Fibroblast of lung (primary cell): ENCODE measurements around the gene C3. TPM values are rescaled to one million over a fixed set of nuclear protein-coding genes. Genes with fewer than 3 reads are reported as not detected.

ENCODE experiments used
- DNase-seq, 2 donors: peaks; one replicate each; pipeline versions ENCODE4 v3.0.0 to v3.0.0-alpha.2; 2010; ENCODE audit warnings: low read depth in 2 of 2
- H2AFZ ChIP-seq: 2 replicates; pipeline ENCODE4 v1.5.1; 2012; ENCODE audit warnings: low read length, control low read depth, inconsistent platforms
- H3K27ac ChIP-seq: 2 replicates; pipeline ENCODE4 v1.5.1; 2011; ENCODE audit warnings: low read length, control low read depth; ENCODE audit not compliant: insufficient read depth
- H3K27me3 ChIP-seq: 2 replicates; pipeline ENCODE4 v1.5.1; 2011; ENCODE audit warnings: mild to moderate bottlenecking, low read length; ENCODE audit not compliant: control insufficient read depth, insufficient read depth
- H3K36me3 ChIP-seq: 2 replicates; pipeline ENCODE4 v1.5.1; 2011; ENCODE audit warnings: low read length; ENCODE audit not compliant: control insufficient read depth, insufficient read depth
- H3K4me1 ChIP-seq: 2 replicates; pipeline ENCODE4 v1.5.1; 2011; ENCODE audit warnings: low read length; ENCODE audit not compliant: control insufficient read depth, insufficient read depth; ENCODE audit errors: extremely low read depth
- H3K4me2 ChIP-seq: 2 replicates; pipeline ENCODE4 v1.5.1; 2011; ENCODE audit warnings: low read length, control low read depth; ENCODE audit not compliant: insufficient read depth; ENCODE audit errors: extremely low read depth
- H3K4me3 ChIP-seq, 4 experiments: fragments of 200-600 bp in 1 of 4; sonication (generic) in 1 of 4; replicated peaks in 1 of 4; 2 replicates each; pipeline ENCODE4 v1.5.1; 2011 to 2016; ENCODE audit warnings: low read length in 4 of 4, low read depth in 3 of 4, mild to moderate bottlenecking in 3 of 4, control low read depth in 2 of 4, inconsistent platforms in 1 of 4, mixed read lengths in 1 of 4; ENCODE audit not compliant: insufficient read depth in 1 of 4; ENCODE audit errors: control extremely low read depth in 1 of 4
- H3K79me2 ChIP-seq: 2 replicates; pipeline ENCODE4 v1.5.1; 2012; ENCODE audit warnings: mild to moderate bottlenecking, low read length, inconsistent platforms; ENCODE audit not compliant: control insufficient read depth, insufficient read depth
- H3K9ac ChIP-seq: 2 replicates; pipeline ENCODE4 v1.5.1; 2011; ENCODE audit warnings: mild to moderate bottlenecking, low read length, control low read depth; ENCODE audit not compliant: insufficient read depth
- H3K9me3 ChIP-seq: 2 replicates; pipeline ENCODE4 v1.5.1; 2012; ENCODE audit warnings: low read depth, low read length; ENCODE audit not compliant: control insufficient read depth, insufficient read depth
- H4K20me1 ChIP-seq: 2 replicates; pipeline ENCODE4 v1.5.1; 2011; ENCODE audit warnings: low read length; ENCODE audit not compliant: control insufficient read depth, insufficient read depth; ENCODE audit errors: extremely low read depth
- EZH2 ChIP-seq: IDR thresholded peaks from 2 replicates; pipeline ENCODE4 v1.5.1; 2012; ENCODE audit warnings: low read length, control low read depth, mild to moderate bottlenecking; ENCODE audit errors: missing control alignments
- polyA plus RNA-seq, 2 donors: library from polyadenylated mRNA; depleted of rRNA in 1 of 2; stranded (reverse) in 1 of 2; unstranded in 1 of 2; fragments of >200 nt; gene quantifications; 2 replicates each; pipeline ENCODE4 v1.2.1, GENCODE V29; 2011 to 2012; ENCODE audit warnings: missing spikeins in 1 of 2
- total RNA-seq: library from RNA; depleted of rRNA; stranded (reverse); fragments of >200 nt; gene quantifications from 2 replicates; pipeline ENCODE4 v1.2.1, GENCODE V29; 2014
- TF ChIP-seq, protein P1 (sequence below), 2 donors: IDR thresholded peaks in 1 of 2; conservative IDR thresholded peaks in 1 of 2; 1 replicate in 1 of 2; 2 replicates in 1 of 2; pipeline ENCODE4 v1.5.1; 2011 to 2012; ENCODE audit warnings: low read length in 2 of 2, control low read depth in 1 of 2, inconsistent platforms in 1 of 2, low read depth in 1 of 2, mild to moderate bottlenecking in 1 of 2

The C3 gene
- total and polyA plus RNA-seq, 2 donors (not counting 1 experiment from before 2014, with no cell fraction given), result 1.2 to 2.5 TPM

DNA sequence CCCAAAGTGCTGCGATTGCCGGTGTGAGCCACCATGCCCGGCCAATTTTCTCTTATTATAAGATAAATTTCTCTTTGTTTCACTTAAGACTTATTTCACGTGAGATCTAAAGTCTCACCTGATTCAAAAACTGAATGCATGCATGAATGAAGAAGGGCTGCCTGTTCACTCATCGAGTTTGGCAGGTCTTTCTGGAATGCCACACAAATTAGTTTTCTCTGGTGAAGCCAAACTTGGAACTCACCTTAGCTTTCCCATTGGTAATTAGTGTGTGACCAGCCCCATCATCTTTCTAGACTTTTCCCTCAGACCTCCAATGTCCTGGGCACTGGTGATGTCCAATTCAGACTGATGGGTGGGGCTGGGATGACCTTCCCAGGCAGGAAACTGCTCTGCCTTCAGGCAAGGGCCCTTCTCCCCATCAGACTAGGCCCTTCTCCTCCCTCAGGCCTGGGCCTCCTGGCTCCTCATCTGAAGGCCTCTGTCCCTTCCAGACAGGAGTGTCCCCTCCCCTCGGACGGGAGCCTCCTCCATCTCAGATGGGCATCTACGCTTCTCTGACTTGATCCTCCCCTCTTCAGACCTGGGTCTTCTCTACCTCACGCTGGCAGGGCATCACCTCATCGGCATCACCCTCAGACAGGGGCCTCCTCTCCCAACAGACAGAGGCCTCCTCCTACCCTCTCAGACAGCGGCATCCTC is 14.4 kb downstream of the C3 start:
- Histone ChIP-seq H3K4me3 (no peak overlapping the region), H4K20me1 (no peaks in the 10 kb centered on the region), H3K9ac (no peak overlapping the region), H3K36me3 (no peaks in the 10 kb centered on the region), H2AFZ (no peak overlapping the region), H3K27me3 (no peaks in the 10 kb centered on the region), H3K9me3 (no peaks in the 10 kb centered on the region), H3K79me2 (no peaks in the 10 kb centered on the region), H3K27ac (no peak overlapping the region), H3K4me1 (no peaks in the 10 kb centered on the region), H3K4me2 (no peak overlapping the region)
- TF ChIP-seq, protein P1, sequence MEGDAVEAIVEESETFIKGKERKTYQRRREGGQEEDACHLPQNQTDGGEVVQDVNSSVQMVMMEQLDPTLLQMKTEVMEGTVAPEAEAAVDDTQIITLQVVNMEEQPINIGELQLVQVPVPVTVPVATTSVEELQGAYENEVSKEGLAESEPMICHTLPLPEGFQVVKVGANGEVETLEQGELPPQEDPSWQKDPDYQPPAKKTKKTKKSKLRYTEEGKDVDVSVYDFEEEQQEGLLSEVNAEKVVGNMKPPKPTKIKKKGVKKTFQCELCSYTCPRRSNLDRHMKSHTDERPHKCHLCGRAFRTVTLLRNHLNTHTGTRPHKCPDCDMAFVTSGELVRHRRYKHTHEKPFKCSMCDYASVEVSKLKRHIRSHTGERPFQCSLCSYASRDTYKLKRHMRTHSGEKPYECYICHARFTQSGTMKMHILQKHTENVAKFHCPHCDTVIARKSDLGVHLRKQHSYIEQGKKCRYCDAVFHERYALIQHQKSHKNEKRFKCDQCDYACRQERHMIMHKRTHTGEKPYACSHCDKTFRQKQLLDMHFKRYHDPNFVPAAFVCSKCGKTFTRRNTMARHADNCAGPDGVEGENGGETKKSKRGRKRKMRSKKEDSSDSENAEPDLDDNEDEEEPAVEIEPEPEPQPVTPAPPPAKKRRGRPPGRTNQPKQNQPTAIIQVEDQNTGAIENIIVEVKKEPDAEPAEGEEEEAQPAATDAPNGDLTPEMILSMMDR (conservative IDR thresholded peaks at IDR 0.05 in 1 of 2, IDR thresholded peaks at IDR 0.05 in 1 of 2; ENCODE audit: low read depth in 1 of 2, low read length in 2 of 2), result no peak
- TF ChIP-seq EZH2, result no peak
- DNase-seq, result no peak

- H3K9ac ChIP-seq, result no peak overlapping the region
- H4K20me1 ChIP-seq, result no peaks in the 10 kb centered on the region
- no peaks in the 10 kb centered on the region for H3K9me3 ChIP-seq
- no peak overlapping the region for H3K4me2 ChIP-seq
- H3K27me3 ChIP-seq, result no peaks in the 10 kb centered on the region
- H3K79me2 ChIP-seq, result no peaks in the 10 kb centered on the region
- no peak for TF ChIP-seq EZH2
- TF ChIP-seq, protein P1 (conservative IDR thresholded peaks at IDR 0.05 in 1 of 2, IDR thresholded peaks at IDR 0.05 in 1 of 2; ENCODE audit: low read depth in 1 of 2, low read length in 2 of 2), result no peak
- no peak for DNase-seq
- no peaks in the 10 kb centered on the region for H3K36me3 ChIP-seq
- H3K4me1 ChIP-seq, result no peaks in the 10 kb centered on the region
- H3K27ac ChIP-seq, result no peak overlapping the region
- no peak overlapping the region for H2AFZ ChIP-seq
- H3K4me3 ChIP-seq, result no peak overlapping the region
These were observed 19.7 kb downstream of the C3 start for GRCh38 chr19:6700586-6701316.

- Histone ChIP-seq H3K4me2 (no peak overlapping the region), H3K27me3 (no peaks in the 10 kb centered on the region), H3K4me3 (no peak overlapping the region), H3K9me3 (no peaks in the 10 kb centered on the region), H2AFZ (no peak overlapping the region), H4K20me1 (no peaks in the 10 kb centered on the region), H3K4me1 (no peaks in the 10 kb centered on the region), H3K36me3 (no peaks in the 10 kb centered on the region), H3K79me2 (no peaks in the 10 kb centered on the region), H3K9ac (no peak overlapping the region), H3K27ac (no peak overlapping the region)
- TF ChIP-seq, protein P1 (conservative IDR thresholded peaks at IDR 0.05 in 1 of 2, IDR thresholded peaks at IDR 0.05 in 1 of 2; ENCODE audit: low read depth in 1 of 2, low read length in 2 of 2), result no peak
- no peak for TF ChIP-seq EZH2
- no peak for DNase-seq
These were observed 20.5 kb downstream of the C3 start for GRCh38 chr19:6699935-6700334.
